Left lung (tissue), 10 donors: ENCODE data around the gene NKX6-2. TPM values are rescaled to one million over a fixed set of nuclear protein-coding genes. Genes with fewer than 3 reads are reported as not detected.

Experiments
- ATAC-seq: fragments of 200-7000 bp; cut with Tn5 transposase; one replicate; pipeline ENCODE4 v1.9.1; 2020; ENCODE audit warnings: moderate library complexity
- DNase-seq, 4 donors: peaks; one replicate each; pipeline ENCODE4 v3.0.0-alpha.2; 2013 to 2020
- H3K27ac ChIP-seq, 2 donors: fragments of 200-600 bp; sonication (generic) in 1 of 2; one replicate each; pipeline versions ENCODE4 v1.5.0 to v1.8.0; 2020 to 2021
- H3K27me3 ChIP-seq, 2 donors: fragments of 200-600 bp; sonication (generic) in 1 of 2; one replicate each; pipeline versions ENCODE4 v1.5.0 to v1.8.0; 2020 to 2021
- H3K36me3 ChIP-seq, 2 donors: fragments of 200-600 bp; sonication (generic) in 1 of 2; one replicate each; pipeline versions ENCODE4 v1.5.0 to v1.8.0; 2020 to 2021
- H3K4me1 ChIP-seq, 2 donors: fragments of 200-600 bp; one replicate each; pipeline ENCODE4 v1.8.0; 2021
- H3K4me3 ChIP-seq, 2 donors: fragments of 200-600 bp; sonication (generic) in 1 of 2; one replicate each; pipeline versions ENCODE4 v1.5.0 to v1.8.0; 2020 to 2021; ENCODE audit warnings: mild to moderate bottlenecking in 1 of 2
- H3K9me3 ChIP-seq, 2 donors: fragments of 200-600 bp; sonication (generic) in 1 of 2; one replicate each; pipeline versions ENCODE4 v1.5.0 to v1.8.0; 2020 to 2021
- intact Hi-C, 2 donors: fragments of 100-400 bp; cut with DNase I; formaldehyde crosslinking; loops; one replicate each; pipeline versions ENCODE4 v1.11.2 to v1.14.2; 2022
- polyA plus RNA-seq, 6 donors: library from polyadenylated mRNA; unstranded; fragments of 120-200 nt; gene quantifications; one replicate each; pipeline ENCODE4 v1.2.1, GENCODE V29; 2013; ENCODE audit not compliant: insufficient read length in 6 of 6
- total RNA-seq, 2 donors: library from RNA; stranded (reverse); fragmentation: NEBNext Ultra II Directional; extraction: Animal tissue kit (Norgen Biotek cat#: 25700); gene quantifications; one replicate each; pipeline ENCODE4 v1.2.1, GENCODE V29; 2021
- TF ChIP-seq, protein P1 (sequence below), 2 donors: fragments of 200-600 bp; sonication (generic) in 1 of 2; IDR thresholded peaks; one replicate each; pipeline versions ENCODE4 v1.5.0 to v1.8.0; 2021; ENCODE audit warnings: antibody characterized with exemption in 2 of 2
- donor health status: DM: no; HTN: yes; CAD: no.
- donor health status: DM: no; HTN: no; CAD: no.

Gene NKX6-2
- total and polyA plus RNA-seq, 8 donors, result 4.5 to 6.5 (median 6.1) TPM; not detected in 2

DNA sequence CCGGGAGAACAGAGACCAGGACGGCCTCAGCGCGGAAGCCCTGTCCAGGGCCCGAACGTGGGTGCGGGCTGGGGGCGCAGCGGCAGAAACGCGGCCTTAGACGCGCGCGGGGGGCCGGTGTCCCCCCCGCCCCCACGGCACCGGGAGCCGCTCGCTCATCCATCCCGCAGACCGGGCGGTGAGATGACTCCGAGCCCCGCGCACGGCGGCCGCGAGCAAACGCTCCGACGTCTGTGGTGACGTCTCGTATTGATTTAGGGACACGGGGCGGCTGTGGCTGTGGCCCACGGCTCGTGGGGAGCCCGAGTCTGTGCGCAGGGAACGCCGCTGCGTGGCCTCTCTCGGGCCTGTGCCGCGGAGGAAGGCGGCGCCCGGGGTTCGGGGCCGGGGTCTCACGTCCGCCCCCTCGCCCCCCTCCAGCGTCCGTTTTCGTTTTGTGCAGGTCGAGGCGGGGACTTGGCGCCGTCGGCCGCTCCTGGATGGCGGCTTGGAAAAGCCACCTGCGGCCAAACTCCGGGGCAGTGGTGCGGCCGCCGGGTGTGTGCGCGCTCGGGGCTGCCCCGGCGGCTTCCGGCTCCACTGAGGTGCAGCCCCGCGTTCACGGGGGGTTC, 1.0 kb upstream of the NKX6-2 start:
- Histone ChIP-seq H3K27me3 (peaks cover 64 to 92% of the 10 kb centered on the region in 2 donors), H3K27ac (no peak overlapping the region), H3K4me3 (no peak overlapping the region), H3K9me3 (no peaks in the 10 kb centered on the region), H3K4me1 (peaks cover 11 to 34% of the 10 kb centered on the region in 2 donors), H3K36me3 (peaks cover 0 to 20% of the 10 kb centered on the region in 2 donors)
- TF ChIP-seq, protein P1, sequence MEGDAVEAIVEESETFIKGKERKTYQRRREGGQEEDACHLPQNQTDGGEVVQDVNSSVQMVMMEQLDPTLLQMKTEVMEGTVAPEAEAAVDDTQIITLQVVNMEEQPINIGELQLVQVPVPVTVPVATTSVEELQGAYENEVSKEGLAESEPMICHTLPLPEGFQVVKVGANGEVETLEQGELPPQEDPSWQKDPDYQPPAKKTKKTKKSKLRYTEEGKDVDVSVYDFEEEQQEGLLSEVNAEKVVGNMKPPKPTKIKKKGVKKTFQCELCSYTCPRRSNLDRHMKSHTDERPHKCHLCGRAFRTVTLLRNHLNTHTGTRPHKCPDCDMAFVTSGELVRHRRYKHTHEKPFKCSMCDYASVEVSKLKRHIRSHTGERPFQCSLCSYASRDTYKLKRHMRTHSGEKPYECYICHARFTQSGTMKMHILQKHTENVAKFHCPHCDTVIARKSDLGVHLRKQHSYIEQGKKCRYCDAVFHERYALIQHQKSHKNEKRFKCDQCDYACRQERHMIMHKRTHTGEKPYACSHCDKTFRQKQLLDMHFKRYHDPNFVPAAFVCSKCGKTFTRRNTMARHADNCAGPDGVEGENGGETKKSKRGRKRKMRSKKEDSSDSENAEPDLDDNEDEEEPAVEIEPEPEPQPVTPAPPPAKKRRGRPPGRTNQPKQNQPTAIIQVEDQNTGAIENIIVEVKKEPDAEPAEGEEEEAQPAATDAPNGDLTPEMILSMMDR (IDR thresholded peaks at IDR 0.05), result no peak
- DNase-seq (no peak), ATAC-seq (no peak)
- intact Hi-C loops, result no loop called here

DNA sequence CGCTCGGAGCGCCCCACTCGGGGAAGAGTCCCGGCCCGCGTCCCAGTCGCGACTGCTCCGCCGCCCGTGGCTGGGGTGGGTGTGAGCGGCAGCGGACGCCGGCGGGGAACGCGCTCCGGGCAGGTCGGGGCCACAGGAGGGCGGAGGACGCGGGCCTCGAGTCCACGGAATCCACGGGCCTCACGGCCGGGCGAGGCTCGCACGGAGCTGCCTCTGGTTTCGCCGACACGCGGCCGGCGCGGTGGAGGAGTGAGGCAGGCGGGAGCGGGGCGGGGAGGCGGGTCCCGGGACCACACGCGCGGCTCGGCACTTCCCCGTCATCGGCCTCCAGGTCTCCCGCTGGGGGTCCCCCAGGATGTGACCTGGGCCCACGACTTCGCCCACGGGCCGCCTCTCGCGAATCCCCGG, 533 bp upstream of the NKX6-2 start:
- H3K27ac ChIP-seq, result no peak overlapping the region
- peaks cover 0 to 25% of the 10 kb centered on the region in 2 donors for H3K36me3 ChIP-seq
- peaks cover 11 to 34% of the 10 kb centered on the region in 2 donors for H3K4me1 ChIP-seq
- TF ChIP-seq, protein P1 (IDR thresholded peaks at IDR 0.05), result no peak
- ATAC-seq, result no peak
- no peak overlapping the region for H3K4me3 ChIP-seq
- peaks cover 64 to 88% of the 10 kb centered on the region in 2 donors for H3K27me3 ChIP-seq
- DNase-seq, result no peak
- intact Hi-C loops, result no loop called here
- no peaks in the 10 kb centered on the region for H3K9me3 ChIP-seq

DNA sequence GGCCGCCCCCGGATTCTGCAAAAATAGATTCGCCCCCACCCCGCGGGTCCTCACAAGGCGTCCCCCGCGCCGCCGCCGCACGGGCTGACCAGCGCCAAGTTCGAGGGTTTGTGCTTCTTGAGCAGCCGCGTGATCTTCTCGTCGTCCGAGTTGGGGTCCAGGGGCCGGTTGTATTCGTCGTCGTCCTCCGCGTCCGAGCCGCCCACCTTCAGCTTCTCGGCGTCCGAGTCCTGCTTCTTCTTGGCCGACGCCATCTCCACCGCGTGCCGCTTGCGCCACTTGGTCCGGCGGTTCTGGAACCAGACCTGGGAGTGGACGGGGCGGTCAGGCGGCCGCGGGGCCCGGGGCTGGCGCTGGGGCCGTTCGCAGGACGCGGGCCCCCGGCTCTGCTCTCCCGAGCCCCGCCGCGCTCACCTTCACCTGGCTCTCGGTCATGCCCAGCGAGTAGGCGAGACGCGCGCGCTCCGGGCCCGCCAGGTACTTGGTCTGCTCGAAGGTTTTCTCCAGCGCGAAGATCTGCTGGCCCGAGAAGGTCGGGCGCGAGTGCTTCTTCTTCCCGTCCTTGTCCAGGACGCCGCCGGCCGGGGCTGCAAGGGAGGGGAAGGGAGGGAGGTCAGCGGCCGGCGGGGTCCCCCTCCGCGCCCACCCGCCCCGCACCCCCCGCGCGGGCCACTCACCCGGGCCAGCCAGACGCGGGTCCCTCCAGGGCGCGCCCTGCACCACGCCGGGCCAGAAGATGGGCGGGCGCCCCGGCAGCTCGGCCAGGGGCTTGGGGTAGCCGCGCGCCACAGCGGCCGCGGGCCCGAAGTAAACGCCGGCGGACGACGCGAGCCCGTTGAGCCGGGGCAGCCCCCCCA, 853 bp downstream of the NKX6-2 start:
- intact Hi-C loops, result no loop called here
- TF ChIP-seq, protein P1 (IDR thresholded peaks at IDR 0.05), result no peak
- no peak overlapping the region for H3K4me3 ChIP-seq
- H3K27ac ChIP-seq, result no peak overlapping the region
- no peak for ATAC-seq
- no peaks in the 10 kb centered on the region for H3K9me3 ChIP-seq
- peaks cover 0 to 39% of the 10 kb centered on the region in 2 donors for H3K36me3 ChIP-seq
- H3K4me1 ChIP-seq, result peaks cover 11 to 34% of the 10 kb centered on the region in 2 donors
- H3K27me3 ChIP-seq, result peaks cover 64 to 74% of the 10 kb centered on the region in 2 donors
- DNase-seq, result no peak

DNA sequence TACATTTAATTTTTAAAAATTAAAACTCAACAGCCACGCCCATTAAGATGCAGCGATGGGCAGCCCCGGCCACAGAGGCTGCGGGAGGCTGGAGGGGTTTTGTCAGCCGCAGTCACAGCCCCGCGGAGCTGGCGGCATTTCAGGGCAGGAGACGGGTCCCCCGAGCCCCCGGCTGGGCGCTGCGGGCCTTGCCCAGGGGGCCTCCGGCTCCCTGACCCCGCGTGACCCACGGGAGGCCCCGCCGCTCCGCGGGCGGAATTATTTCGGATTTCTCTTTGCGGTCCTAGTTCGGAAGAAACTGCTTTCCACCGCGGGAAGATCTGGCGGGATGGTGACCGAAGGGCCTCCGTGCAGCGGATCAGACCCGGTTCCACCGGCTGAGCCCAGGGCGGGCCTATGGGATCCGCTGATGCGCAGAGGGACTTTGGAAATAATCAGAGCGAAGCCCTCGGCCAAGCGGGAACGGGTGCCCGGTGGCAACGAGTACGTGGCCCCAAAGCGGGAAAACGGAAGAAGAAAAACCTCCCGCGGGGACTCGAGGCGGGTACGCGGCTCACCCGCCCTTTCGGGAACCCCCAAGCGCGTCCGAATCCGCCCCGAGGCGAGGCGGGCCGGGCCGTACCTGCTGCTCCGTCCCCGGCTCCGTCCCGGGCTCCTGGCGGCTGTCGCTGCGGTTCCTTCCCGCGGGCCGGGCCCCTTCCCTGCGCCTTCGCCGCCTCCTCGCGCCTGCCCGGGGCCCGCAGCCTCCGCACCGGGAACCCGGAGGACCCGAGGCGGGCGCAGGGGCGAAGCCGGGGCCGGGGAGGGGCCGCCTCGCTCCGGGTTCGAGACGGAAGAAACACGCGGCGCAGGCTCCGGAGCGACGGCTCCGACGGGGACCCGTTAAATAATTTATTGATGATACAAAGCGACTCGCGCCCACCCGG, 1.7 kb downstream of the NKX6-2 start:
- no peaks in the 10 kb centered on the region for H3K9me3 ChIP-seq
- DNase-seq, result no peak
- peaks cover 0 to 48% of the 10 kb centered on the region in 2 donors for H3K36me3 ChIP-seq
- TF ChIP-seq, protein P1 (IDR thresholded peaks at IDR 0.05), result no peak
- no peak overlapping the region for H3K27ac ChIP-seq
- ATAC-seq, result no peak
- peaks cover 59 to 65% of the 10 kb centered on the region in 2 donors for H3K27me3 ChIP-seq
- no peak overlapping the region for H3K4me3 ChIP-seq
- intact Hi-C loops, result no loop called here
- peaks cover 11 to 34% of the 10 kb centered on the region in 2 donors for H3K4me1 ChIP-seq
